GM21381 (cell line): ENCODE results near the gene CERS6.
A peak's percentile ranks its signal among the peaks of the same experiment; 100 is the strongest.

ENCODE experiments used
- ATAC-seq: cut with Tn5 transposase; IDR thresholded peaks from one replicate; pipeline ENCODE4 v1.9.1; 2021; ENCODE audit warnings: mild to moderate bottlenecking, moderate library complexity; ENCODE audit not compliant: unreplicated experiment

CERS6 gene

GRCh38 chr2:168565512-168565911 is 109.4 kb downstream of the CERS6 start:
- no peak for ATAC-seq

DNA sequence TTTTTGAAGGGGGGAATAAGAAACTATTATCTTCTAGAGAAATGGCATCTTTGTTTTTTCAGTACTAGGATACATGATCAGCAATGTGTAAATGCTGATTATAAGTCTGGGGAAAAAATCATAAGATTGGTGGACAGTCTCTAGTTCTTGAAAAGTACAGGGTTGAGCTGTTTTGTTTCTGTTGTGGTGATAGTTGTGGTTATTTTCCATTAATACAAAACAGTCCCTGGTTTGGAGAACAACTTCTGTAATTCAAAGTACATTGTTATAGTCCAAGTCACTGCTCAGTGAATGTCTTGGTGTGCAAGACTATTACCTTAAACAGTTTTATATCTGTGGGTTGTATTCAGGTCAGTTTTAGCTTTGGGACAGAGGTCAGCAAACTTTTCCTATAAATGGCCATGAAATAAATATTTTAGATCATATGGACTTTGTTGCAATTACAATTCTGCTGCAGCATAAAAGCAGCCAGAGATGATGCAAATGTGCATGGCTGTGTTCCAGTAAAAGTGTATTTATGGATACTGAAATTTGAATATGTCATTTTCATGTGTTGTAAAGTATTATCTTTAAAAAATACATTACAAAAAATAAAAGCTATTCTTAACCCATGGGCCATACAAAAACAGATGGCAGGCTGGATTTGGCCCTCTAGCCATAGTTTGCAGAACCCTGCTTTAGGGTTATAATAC is 111.0 kb downstream of the CERS6 start:
- ATAC-seq: peak; percentile 41

- ATAC-seq: no peak
Observed at GRCh38 chr2:168567836-168568235, 111.8 kb downstream of the CERS6 start.

DNA sequence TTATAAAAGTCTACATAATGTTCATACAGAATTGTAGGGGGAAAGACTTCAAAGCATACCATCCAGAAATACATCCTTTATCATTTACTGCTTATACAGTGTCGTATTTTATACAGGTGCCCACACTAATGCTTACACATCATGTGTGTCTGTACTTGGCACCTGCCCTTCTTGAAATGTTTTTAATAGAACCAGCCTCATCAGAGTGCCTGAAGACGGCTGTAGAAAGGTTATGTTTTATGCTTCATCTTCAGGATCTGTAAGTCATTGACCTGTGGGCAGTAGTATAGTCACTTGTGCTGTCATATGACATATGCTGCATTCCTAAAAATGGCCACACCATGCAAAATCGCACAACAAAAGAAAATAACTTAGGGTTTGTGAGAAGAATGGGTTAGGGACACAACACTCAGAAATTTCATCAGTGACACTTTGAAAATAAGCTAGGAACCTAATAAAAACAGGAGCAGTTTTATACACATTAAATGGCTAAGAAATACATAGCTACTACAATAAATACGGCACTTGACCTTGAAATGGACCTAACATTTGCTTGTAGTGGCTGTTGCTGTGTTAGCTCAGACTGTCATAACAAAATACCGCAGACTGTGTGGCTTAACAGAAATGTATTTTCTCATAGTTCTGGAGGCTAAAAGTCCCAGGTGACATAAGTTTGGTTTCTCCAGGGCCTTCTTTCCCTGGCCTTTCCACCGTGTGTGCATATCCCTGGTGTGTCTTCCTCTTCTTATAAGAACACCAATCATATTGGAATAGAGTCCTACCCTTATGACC is 112.6 kb downstream of the CERS6 start:
- no peak for ATAC-seq

GRCh38 chr2:168571061-168571460 is 115.0 kb downstream of the CERS6 start:
- ATAC-seq: no peak

- ATAC-seq: no peak
Observed at GRCh38 chr2:168573128-168573903, 117.2 kb downstream of the CERS6 start.

GRCh38 chr2:168574856-168575630 is 119.0 kb downstream of the CERS6 start:
- ATAC-seq: no peak

- ATAC-seq: no peak
Observed at GRCh38 chr2:168577885-168578284, 121.8 kb downstream of the CERS6 start.

DNA sequence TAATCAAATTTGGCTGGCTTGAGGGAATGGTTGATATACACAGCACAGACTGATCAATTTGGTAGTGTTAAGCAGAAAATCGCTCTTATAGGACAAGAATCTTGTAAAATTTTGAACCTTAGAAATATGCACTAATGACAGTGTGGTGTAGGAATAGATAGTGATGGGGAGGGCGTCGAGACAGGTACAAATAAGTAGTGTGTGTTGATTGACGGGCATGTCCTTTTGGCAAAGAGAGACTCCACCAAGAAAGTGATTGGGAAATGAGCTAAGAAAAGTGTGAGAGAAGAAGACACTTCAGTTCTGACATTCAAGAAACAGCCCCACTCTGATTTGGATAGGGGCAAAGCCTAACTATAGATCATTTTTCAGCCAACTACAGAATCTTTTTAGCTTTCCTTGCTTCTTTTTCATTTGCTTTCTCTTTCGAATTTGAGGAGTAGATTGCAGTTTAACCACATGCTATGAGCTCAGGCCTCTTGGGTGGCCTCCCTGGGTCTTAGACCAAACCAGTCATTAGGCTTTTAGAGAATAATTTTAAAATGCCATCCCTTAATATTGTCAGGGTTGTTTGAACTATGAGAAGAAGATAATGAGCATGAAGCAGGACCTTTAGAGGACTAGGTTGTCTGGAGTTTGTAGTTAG is 127.1 kb downstream of the CERS6 start:
- ATAC-seq: peak; percentile 65

DNA sequence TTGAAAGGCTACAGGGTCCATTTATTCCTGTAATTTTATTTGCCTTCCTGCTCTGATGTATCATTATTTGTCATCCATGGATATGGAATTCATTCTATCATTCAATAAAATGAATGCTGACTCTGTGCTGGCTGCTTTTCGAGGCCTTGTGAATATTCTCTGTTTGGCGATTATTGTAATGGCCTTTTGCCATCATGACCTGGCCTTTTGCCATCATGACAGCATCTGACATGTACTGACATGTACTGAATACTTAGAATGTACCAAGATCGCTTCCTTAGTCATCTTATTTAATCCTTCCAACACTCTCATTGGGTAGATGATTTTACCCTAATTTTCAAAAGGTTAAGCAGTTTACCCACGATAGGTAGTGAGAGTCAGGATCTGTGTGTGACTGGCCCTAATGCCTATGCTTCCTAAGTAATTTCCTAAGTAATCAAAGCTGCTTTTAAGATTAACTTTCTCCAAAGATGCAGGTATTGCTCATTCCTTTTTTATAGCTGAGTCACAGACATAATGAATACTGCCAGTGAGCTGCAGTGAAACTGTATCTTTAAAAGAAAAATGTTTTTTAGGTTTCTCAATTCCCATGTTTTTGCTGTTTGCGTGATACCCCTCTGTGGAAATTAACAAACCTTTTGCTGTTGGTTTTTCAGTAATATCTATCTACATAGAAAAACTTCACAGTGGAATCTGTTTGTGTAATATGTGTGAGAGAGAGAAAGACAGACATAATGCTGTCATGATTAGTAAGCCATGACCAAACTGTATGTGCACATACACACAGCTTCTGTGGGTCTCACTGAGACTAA is 127.8 kb downstream of the CERS6 start:
- ATAC-seq: no peak

DNA sequence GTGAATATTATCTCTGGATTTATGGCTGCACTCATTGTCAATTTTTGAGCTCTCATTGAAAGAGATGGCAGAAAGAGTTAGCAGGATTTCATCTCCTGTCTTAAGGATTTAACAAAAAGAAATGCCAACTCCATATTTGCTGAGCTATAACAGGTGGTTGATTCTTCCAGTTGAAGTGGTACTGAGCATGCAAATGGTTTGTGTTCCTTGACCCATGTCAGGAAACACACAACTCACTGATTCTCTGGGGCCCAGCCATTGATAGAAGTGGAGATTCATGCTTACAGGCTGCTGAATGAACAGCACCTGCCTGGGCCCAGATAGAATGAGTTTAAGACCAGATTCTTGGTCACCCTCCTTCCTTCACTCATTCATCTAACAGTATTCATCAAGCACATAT is 128.8 kb downstream of the CERS6 start:
- ATAC-seq: no peak

DNA sequence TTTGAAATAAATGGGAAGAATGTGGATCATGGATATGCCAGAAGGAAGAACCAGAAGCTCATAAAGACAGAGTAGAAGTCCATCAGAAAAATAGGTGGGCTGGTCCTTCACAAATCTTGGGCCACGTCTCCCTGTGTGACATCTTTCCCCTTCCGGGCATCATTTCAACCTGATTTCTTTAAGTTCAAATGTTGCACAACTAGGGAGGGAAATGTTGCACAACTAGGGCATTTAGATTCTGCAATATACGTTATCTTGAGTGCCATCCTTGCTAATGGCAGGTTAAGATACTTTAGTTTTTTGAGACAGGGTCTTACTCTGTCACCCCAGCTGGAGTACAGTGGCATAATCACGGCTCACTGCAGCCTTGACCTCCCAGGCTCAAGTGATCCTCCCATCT is 129.6 kb downstream of the CERS6 start:
- ATAC-seq: no peak

- no peak for ATAC-seq
Observed at GRCh38 chr2:168587307-168587706, 131.2 kb downstream of the CERS6 start.

DNA sequence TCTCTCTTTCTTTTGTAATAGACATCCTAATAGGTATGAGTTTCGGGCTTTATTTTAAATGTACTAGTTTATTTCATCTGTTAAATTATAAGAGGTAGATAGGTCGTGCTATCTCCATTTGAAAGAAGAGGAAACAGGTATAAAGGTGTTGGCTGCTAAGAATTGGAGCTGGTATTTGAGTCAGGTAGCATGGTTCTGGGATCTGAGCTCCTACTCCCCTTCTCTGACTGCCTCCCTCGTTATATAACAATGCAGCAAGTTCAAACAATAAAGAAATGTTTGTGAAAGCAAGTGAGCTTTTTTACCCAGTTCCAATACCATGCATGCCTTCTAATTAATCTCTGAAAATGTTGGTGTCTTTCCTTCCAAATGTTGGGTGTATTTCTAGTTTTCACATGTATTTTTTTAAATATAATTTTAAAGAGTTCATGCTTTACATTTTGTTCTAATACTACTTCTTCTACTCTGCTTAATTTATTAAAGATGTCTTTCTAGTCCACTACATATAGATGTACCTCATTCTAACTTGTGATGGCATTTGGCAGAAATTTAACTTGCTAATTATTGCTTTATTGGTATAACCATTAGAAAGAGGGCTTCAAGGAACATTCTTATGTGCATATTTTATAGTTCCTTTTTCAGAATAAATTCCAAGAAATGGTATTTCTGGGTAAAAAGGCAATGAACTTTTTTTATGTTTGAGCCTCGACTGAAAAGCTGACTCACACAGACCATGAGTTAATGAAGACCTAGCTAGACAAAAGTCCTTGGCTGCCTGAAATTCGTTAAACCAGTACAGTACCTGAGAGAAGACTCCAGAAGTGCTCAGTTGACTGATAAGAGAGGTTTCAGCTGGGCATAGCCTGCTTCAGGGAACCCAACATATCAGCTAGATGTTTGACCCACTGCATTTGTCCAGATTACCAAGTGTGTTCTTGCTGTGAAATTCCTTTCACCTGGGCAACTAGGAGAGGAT is 133.5 kb downstream of the CERS6 start:
- no peak for ATAC-seq

DNA sequence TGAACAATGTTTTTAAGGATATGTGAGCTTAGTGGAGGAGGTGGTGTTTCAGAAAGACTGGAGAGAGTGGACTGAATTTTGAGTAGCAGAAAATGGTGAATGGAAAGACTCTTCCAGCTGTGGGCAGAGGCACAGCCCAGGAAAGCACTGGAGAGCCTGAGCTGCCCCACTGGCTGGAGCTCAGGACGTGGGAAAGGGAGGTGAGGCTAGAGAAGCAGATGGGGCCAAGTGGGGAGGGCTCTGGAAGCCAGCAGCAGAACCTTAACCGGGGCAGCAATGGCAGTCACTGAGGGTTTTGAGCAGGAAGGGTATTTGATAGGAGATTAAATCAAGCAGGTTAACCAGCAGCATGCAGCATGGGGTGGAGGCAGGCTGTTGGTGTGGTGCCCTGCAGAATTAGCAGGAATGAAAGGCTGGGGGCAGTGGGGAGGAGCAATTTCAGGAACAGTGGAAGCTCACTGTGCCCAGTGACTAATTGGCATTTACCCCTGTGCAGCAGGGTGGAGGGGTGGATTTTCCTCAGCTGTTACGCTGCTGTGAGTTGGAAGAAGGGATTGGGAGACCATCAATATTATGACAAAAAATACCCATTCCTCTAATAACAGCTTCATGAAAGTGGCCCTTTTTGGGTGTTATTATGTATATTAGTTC is 136.2 kb downstream of the CERS6 start:
- no peak for ATAC-seq

DNA sequence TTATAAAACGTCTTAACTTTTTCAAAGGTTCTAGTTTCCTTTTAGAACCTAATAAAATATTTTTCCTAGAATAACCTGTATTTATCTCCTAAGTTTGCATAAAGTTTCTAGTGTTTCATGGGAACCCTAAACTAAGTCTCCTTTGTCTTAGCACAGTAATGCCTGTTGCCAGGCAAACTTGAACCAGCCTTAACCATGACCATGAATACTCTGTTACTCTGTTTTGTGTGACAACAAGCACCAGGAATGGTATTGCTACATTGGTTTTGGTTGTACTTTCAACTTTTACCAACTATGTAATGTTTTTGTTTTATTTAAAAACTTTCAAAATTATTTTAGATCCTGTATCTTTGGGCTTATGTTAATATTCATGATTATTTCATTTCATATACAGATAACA is 137.6 kb downstream of the CERS6 start:
- ATAC-seq: peak; percentile 42

DNA sequence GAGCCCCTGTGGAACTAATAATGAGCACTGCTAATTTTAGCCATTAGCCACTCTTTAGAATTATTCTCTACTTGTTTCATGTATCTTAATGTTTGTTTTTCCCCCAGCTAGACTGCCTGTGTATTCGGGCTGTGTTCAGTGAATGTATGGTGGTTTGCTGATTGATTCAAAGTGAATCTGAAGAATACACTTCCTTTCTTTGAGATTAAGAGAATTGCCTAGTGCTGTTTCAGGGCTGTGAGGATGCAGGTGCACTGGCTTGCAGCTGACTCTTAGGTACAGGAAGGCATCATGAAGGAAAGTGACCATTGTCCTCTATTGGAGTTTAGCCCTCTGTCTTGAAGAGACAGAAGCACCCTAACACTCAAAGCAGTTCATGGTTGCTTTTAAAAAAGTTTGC is 138.7 kb downstream of the CERS6 start:
- ATAC-seq: peak; percentile 74
